Hepatocyte (in vitro differentiated cells): ENCODE measurements around the gene ADAMTSL3. TPM values are rescaled to one million over a fixed set of nuclear protein-coding genes. Genes with fewer than 3 reads are reported as not detected.

Source experiments
- DNase-seq: peaks from one replicate; pipeline ENCODE4 v3.0.0-alpha.2; 2016; ENCODE audit warnings: low spot score
- H2AFZ ChIP-seq: fragments of 200-600 bp; sonication (generic); 2 replicates; pipeline ENCODE4 v1.6.0; 2016; ENCODE audit warnings: antibody characterized with exemption, mild to moderate bottlenecking
- H3K27ac ChIP-seq: fragments of 200-600 bp; sonication (generic); 2 replicates; pipeline ENCODE4 v1.5.1; 2016; ENCODE audit warnings: mild to moderate bottlenecking
- H3K27me3 ChIP-seq: fragments of 200-600 bp; sonication (generic); 2 replicates; pipeline ENCODE4 v1.6.1; 2016
- H3K36me3 ChIP-seq: fragments of 200-600 bp; sonication (generic); replicated peaks from 2 replicates; pipeline ENCODE4 v1.5.1; 2016; ENCODE audit warnings: low read depth; ENCODE audit not compliant: insufficient read depth
- H3K4me1 ChIP-seq: fragments of 200-600 bp; sonication (generic); 2 replicates; pipeline ENCODE4 v1.5.1; 2016; ENCODE audit warnings: mild to moderate bottlenecking, moderate library complexity; ENCODE audit not compliant: insufficient read depth
- H3K4me2 ChIP-seq: fragments of 200-600 bp; sonication (generic); 2 replicates; pipeline ENCODE4 v1.6.0; 2016
- H3K4me3 ChIP-seq: fragments of 200-600 bp; sonication (generic); 2 replicates; pipeline ENCODE4 v1.5.1; 2016; ENCODE audit warnings: mild to moderate bottlenecking
- H3K79me2 ChIP-seq: fragments of 200-600 bp; sonication (generic); 2 replicates; pipeline ENCODE4 v1.6.0; 2017; ENCODE audit warnings: mild to moderate bottlenecking
- H3K9me2 ChIP-seq: fragments of 200-600 bp; sonication (generic); replicated peaks from 2 replicates; pipeline ENCODE4 v1.6.0; 2017; ENCODE audit warnings: mild to moderate bottlenecking; ENCODE audit not compliant: insufficient read depth
- H3K9me3 ChIP-seq: fragments of 200-600 bp; sonication (generic); 2 replicates; pipeline ENCODE4 v1.5.1; 2016; ENCODE audit warnings: low read depth, mild to moderate bottlenecking
- H4K20me1 ChIP-seq: fragments of 200-600 bp; sonication (generic); 2 replicates; pipeline ENCODE4 v1.6.0; 2016; ENCODE audit warnings: mild to moderate bottlenecking; ENCODE audit not compliant: insufficient read depth, poor library complexity, severe bottlenecking
- CTCF ChIP-seq: fragments of 200-600 bp; sonication (generic); IDR thresholded peaks from 2 replicates; pipeline ENCODE4 v1.5.1; 2016; ENCODE audit warnings: antibody characterized with exemption, mild to moderate bottlenecking; ENCODE audit not compliant: poor library complexity
- EZH2 ChIP-seq: fragments of 200-600 bp; sonication (generic); IDR thresholded peaks from 2 replicates; pipeline ENCODE4 v1.6.1; 2016; ENCODE audit warnings: antibody characterized with exemption, mild to moderate bottlenecking, borderline replicate concordance
- EZH2phosphoT487 ChIP-seq: fragments of 200-600 bp; sonication (generic); IDR thresholded peaks from one replicate; pipeline ENCODE4 v1.6.1; 2018; ENCODE audit warnings: antibody characterized with exemption, mild to moderate bottlenecking, low read depth, moderate library complexity; ENCODE audit not compliant: unreplicated experiment, severe bottlenecking
- WGBS: methylation state at CpG from one replicate; pipeline ENCODE4 v1.1.6; 2016; ENCODE audit warnings: low lambda C conversion rate; ENCODE audit errors: missing lambda C conversion rate; 5-methylcytosine and 5-hydroxymethylcytosine counted together
- polyA plus RNA-seq: library from polyadenylated mRNA; unstranded; fragments of >200 nt; fragmentation: Nextera tagmentation; extraction: Ambion mirVana; gene quantifications from 2 replicates; pipeline ENCODE4 v1.2.1, GENCODE V29; 2016
- total RNA-seq: library from RNA; depleted of rRNA; stranded (reverse); fragments of >200 nt; gene quantifications from 2 replicates; pipeline ENCODE4 v1.2.3, GENCODE V29; 2014

ADAMTSL3 gene
- total and polyA plus RNA-seq, 2 experiments from 2014 or later = 5.0 to 5.2 TPM

- Histone ChIP-seq H3K27ac (no peak overlapping the region), H2AFZ (no peak overlapping the region), H3K4me3 (no peak overlapping the region), H3K36me3 (no peaks in the 10 kb centered on the region), H4K20me1 (no peaks in the 10 kb centered on the region), H3K79me2 (no peaks in the 10 kb centered on the region), H3K27me3 (no peaks in the 10 kb centered on the region), H3K4me1 (no peaks in the 10 kb centered on the region), H3K9me2 (no peaks in the 10 kb centered on the region), H3K9me3 (no peaks in the 10 kb centered on the region), H3K4me2 (no peak overlapping the region)
- 91% methylated on average over 2 of the region's 2 CpGs for WGBS
- no peak for TF ChIP-seq EZH2
- TF ChIP-seq CTCF = no peak
- no peak for TF ChIP-seq EZH2phosphoT487
- DNase-seq = no peak
Measured at GRCh38 chr15:83720468-83720867, 66.5 kb downstream of the ADAMTSL3 start.

- TF ChIP-seq EZH2 = no peak
- TF ChIP-seq EZH2phosphoT487 = no peak
- no peak for TF ChIP-seq CTCF
- Histone ChIP-seq H3K4me2 (no peak overlapping the region), H3K4me1 (no peaks in the 10 kb centered on the region)
Measured at GRCh38 chr15:83721031-83721430, 67.1 kb downstream of the ADAMTSL3 start.

DNA sequence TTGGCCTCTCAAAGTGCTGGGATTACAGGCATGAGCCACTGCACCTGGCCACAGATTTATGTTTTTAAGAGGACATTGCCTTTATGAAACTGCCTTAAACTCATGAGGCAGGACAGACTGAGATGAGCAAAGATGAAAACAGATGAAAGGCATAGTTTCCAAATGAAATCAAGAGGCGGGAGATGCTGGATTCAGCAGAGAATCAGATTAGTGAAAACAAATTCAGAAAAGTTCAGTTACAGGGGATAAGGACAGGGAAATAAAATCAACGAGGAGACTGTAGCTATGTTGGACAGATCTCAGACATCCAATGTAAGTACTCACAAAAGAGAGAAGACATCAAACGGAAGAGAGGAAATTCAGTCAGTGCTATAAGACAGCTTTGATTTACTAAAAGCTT is 68.1 kb downstream of the ADAMTSL3 start:
- no peak overlapping the region for H3K4me3 ChIP-seq
- DNase-seq = no peak

More at GRCh38 chr15:83721031-83721430, 67.1 kb downstream of the ADAMTSL3 start:
- no peak for DNase-seq
- no peak overlapping the region for H2AFZ ChIP-seq
- H3K27ac ChIP-seq = no peak overlapping the region
- H3K27me3 ChIP-seq = no peaks in the 10 kb centered on the region
- H3K9me3 ChIP-seq = no peaks in the 10 kb centered on the region
- no peaks in the 10 kb centered on the region for H3K36me3 ChIP-seq
- no peak overlapping the region for H3K4me3 ChIP-seq
- H3K79me2 ChIP-seq = no peaks in the 10 kb centered on the region
- no peaks in the 10 kb centered on the region for H4K20me1 ChIP-seq
- no peaks in the 10 kb centered on the region for H3K9me2 ChIP-seq

More for the DNA sequence above, 68.1 kb downstream of the ADAMTSL3 start:
- Histone ChIP-seq H3K4me2 (no peak overlapping the region), H2AFZ (no peak overlapping the region), H3K36me3 (no peaks in the 10 kb centered on the region), H3K9me3 (no peaks in the 10 kb centered on the region), H3K79me2 (no peaks in the 10 kb centered on the region), H3K27ac (no peak overlapping the region), H3K9me2 (no peaks in the 10 kb centered on the region), H3K27me3 (no peaks in the 10 kb centered on the region), H4K20me1 (no peaks in the 10 kb centered on the region), H3K4me1 (no peaks in the 10 kb centered on the region)
- TF ChIP-seq EZH2phosphoT487 (no peak), CTCF (no peak), EZH2 (no peak)
- WGBS = 85% methylated on average over 3 of the region's 3 CpGs
